ENCODE results near the gene KRT5. TPM values are rescaled to one million over a fixed set of nuclear protein-coding genes. Genes with fewer than 3 reads are reported as not detected.

Gene KRT5
- total and polyA plus RNA-seq, 2 donors (not counting 3 experiments of a cell fraction or from before 2014, with no cell fraction given) = 0.32 to 0.86 TPM

DNA sequence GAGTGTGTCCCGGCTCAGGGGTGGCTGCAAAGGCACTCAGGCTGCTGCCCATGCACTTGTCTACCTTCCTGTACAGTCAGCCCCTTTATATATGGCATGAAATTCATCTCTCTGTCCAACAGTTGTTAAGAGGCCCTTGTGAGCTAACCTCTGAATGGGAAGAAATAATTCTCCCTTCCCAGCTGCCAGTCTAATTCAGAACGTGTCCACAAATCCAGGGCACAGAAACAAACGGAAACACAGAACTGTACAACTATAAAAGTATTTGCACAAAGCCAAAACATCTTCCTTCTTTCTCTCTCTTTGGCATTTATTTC lies 849 bp downstream of the KRT5 start:
- H2AFZ ChIP-seq (ENCODE audit: low read depth, low read length) = no peak overlapping the region
- H3K4me2 ChIP-seq (ENCODE audit: insufficient read depth, low read length) = no peak overlapping the region
- no peak overlapping the region for H3K27ac ChIP-seq (ENCODE audit: insufficient read depth, low read depth, low read length)
- no peak for FAIRE-seq
- H3K9ac ChIP-seq (replicated peaks; ENCODE audit: extremely low read depth, insufficient read depth, low read length) = no peak overlapping the region
- CTCF ChIA-PET = interaction anchor here (1.1 kb wide), 1 partner anchor 11 kb away, joined by 3 read pairs; no protein-coding TSS in a partner anchor
- H3K4me1 ChIP-seq (ENCODE audit: control insufficient read depth, extremely low read depth, insufficient read depth, low read length) = no peaks in the 10 kb centered on the region
- dilution Hi-C loops (cut with MboI; ENCODE audit: extremely low pct_ligation_motif_present, low sequenced_read_pairs) = no loop called here
- no peaks in the 10 kb centered on the region for H4K20me1 ChIP-seq (replicated peaks; ENCODE audit: control insufficient read depth, extremely low read depth, insufficient read depth, low read length)
- H3K27me3 ChIP-seq (ENCODE audit: control insufficient read depth in 2 of 2, insufficient read depth in 2 of 2, low read length in 2 of 2) = no peaks in the 10 kb centered on the region
- POLR2A ChIA-PET = no interaction called here
- no peak overlapping the region for H3K4me3 ChIP-seq (replicated peaks in 1 of 3; ENCODE audit: insufficient read depth in 1 of 3, low read depth in 1 of 3, low read length in 3 of 3)
- intact Hi-C loops (cut with micrococcal nuclease) = no loop called here
- BruUV-seq (replicated peaks) = no TSS peak
- no peaks in the 10 kb centered on the region for H3K36me3 ChIP-seq (ENCODE audit: control insufficient read depth in 2 of 2, extremely low read depth in 1 of 2, insufficient read depth in 2 of 2, low read length in 2 of 2)
- no peaks in the 10 kb centered on the region for H3K9me1 ChIP-seq (replicated peaks; ENCODE audit: control insufficient read depth, extremely low read depth, insufficient read depth, low read length)
- no peak for TF ChIP-seq JUN (IDR thresholded peaks at IDR 0.05; ENCODE audit: borderline replicate concordance, insufficient read depth, insufficient read length, low read depth)
- TF ChIP-seq POLR2A (IDR thresholded peaks at IDR 0.05; ENCODE audit: low read depth, low read length) = no peak
- no peak for TF ChIP-seq EZH2 (IDR thresholded peaks at IDR 0.05; ENCODE audit: borderline replicate concordance, low read depth, low read length, severe bottlenecking)
- TF ChIP-seq, protein P1, sequence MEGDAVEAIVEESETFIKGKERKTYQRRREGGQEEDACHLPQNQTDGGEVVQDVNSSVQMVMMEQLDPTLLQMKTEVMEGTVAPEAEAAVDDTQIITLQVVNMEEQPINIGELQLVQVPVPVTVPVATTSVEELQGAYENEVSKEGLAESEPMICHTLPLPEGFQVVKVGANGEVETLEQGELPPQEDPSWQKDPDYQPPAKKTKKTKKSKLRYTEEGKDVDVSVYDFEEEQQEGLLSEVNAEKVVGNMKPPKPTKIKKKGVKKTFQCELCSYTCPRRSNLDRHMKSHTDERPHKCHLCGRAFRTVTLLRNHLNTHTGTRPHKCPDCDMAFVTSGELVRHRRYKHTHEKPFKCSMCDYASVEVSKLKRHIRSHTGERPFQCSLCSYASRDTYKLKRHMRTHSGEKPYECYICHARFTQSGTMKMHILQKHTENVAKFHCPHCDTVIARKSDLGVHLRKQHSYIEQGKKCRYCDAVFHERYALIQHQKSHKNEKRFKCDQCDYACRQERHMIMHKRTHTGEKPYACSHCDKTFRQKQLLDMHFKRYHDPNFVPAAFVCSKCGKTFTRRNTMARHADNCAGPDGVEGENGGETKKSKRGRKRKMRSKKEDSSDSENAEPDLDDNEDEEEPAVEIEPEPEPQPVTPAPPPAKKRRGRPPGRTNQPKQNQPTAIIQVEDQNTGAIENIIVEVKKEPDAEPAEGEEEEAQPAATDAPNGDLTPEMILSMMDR (IDR thresholded peaks at IDR 0.05; ENCODE audit: extremely low read depth in 1 of 2, insufficient read depth in 1 of 2, low read depth in 1 of 2, low read length in 2 of 2) = no peak
- no peak for TF ChIP-seq GATA2 (IDR thresholded peaks at IDR 0.05; ENCODE audit: insufficient read depth, insufficient read length, low read depth, low read length)
- no peak for TF ChIP-seq FOS (IDR thresholded peaks at IDR 0.05; ENCODE audit: borderline replicate concordance, insufficient read depth, low read length)
- TF ChIP-seq MYC (IDR thresholded peaks at IDR 0.05; ENCODE audit: low read depth, low read length) = no peak
- TF ChIP-seq, protein P2, sequence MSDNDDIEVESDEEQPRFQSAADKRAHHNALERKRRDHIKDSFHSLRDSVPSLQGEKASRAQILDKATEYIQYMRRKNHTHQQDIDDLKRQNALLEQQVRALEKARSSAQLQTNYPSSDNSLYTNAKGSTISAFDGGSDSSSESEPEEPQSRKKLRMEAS (IDR thresholded peaks at IDR 0.05; ENCODE audit: insufficient read depth, insufficient read length) = no peak
- no peak for TF ChIP-seq POLR2AphosphoS5 (IDR thresholded peaks at IDR 0.05; ENCODE audit: insufficient read depth, low read depth, low read length)
- H3K9me3 ChIP-seq (replicated peaks; ENCODE audit: control insufficient read depth, insufficient read depth, low read length) = no peaks in the 10 kb centered on the region
- no peak for DNase-seq (ENCODE audit: low read depth, low spot score)
- H3K79me2 ChIP-seq (ENCODE audit: control insufficient read depth, insufficient read depth, low read length) = no peaks in the 10 kb centered on the region
